ENCODE data around the gene NEURL1B.
"Not testable (repeated sequence)": the region's sequence is repeated elsewhere in the genome, so short reads cannot be mapped to it uniquely, and the experiment has no call there.

Gene NEURL1B

GRCh38 chr5:172646716-172647285 lies 5.7 kb downstream of the NEURL1B start:
- in situ Hi-C loops (cut with HindIII; ENCODE audit: low pct_ligation_motif_present, low sequenced_read_pairs): no loop called here
- peak; percentile 66 for TF ChIP-seq CTCF (IDR thresholded peaks at IDR 0.05; ENCODE audit: low read depth, low read length, missing control alignments)
- DNase-seq: peak; percentile 36
- H3K27me3 ChIP-seq (replicated peaks): peaks cover 24% of the 10 kb centered on the region
- no peaks in the 10 kb centered on the region for H3K36me3 ChIP-seq (replicated peaks)
- no peak overlapping the region for H3K27ac ChIP-seq
- no peak overlapping the region for H3K4me3 ChIP-seq (ENCODE audit: low read depth, low read length)

GRCh38 chr5:172647352-172648012 lies 6.4 kb downstream of the NEURL1B start:
- DNase-seq: no peak
- in situ Hi-C loops (cut with HindIII; ENCODE audit: low pct_ligation_motif_present, low sequenced_read_pairs): no loop called here
- Histone ChIP-seq H3K4me3 (ENCODE audit: low read depth, low read length) (no peak overlapping the region), H3K27me3 (replicated peaks) (peaks cover 21% of the 10 kb centered on the region), H3K27ac (no peak overlapping the region), H3K36me3 (replicated peaks) (no peaks in the 10 kb centered on the region)
- no peak for TF ChIP-seq CTCF (IDR thresholded peaks at IDR 0.05; ENCODE audit: low read depth, low read length, missing control alignments)

- Histone ChIP-seq H3K4me3 (ENCODE audit: low read depth, low read length) (no peak overlapping the region), H3K27me3 (replicated peaks) (peaks cover 18% of the 10 kb centered on the region), H3K27ac (no peak overlapping the region), H3K36me3 (replicated peaks) (no peaks in the 10 kb centered on the region)
- TF ChIP-seq CTCF (IDR thresholded peaks at IDR 0.05; ENCODE audit: low read depth, low read length, missing control alignments): no peak
- in situ Hi-C loops (cut with HindIII; ENCODE audit: low pct_ligation_motif_present, low sequenced_read_pairs): no loop called here
- no peak for DNase-seq
Observed at GRCh38 chr5:172648013-172648381, 6.9 kb downstream of the NEURL1B start.

- DNase-seq: no peak
- H3K36me3 ChIP-seq (replicated peaks): no peaks in the 10 kb centered on the region
- H3K4me3 ChIP-seq (ENCODE audit: low read depth, low read length): no peak overlapping the region
- TF ChIP-seq CTCF (IDR thresholded peaks at IDR 0.05; ENCODE audit: low read depth, low read length, missing control alignments): no peak
- in situ Hi-C loops (cut with HindIII; ENCODE audit: low pct_ligation_motif_present, low sequenced_read_pairs): no loop called here
- no peak overlapping the region for H3K27ac ChIP-seq
- H3K27me3 ChIP-seq (replicated peaks): peaks cover 15% of the 10 kb centered on the region
Observed at GRCh38 chr5:172648755-172649154, 7.7 kb downstream of the NEURL1B start.

GRCh38 chr5:172656496-172656895 lies 15.4 kb downstream of the NEURL1B start:
- H3K27me3 ChIP-seq (replicated peaks); H3K4me3 ChIP-seq (ENCODE audit: low read depth, low read length); in situ Hi-C loops (cut with HindIII; ENCODE audit: low pct_ligation_motif_present, low sequenced_read_pairs); DNase-seq; H3K27ac ChIP-seq; H3K36me3 ChIP-seq (replicated peaks): not testable (repeated sequence)

GRCh38 chr5:172657524-172658233 lies 16.6 kb downstream of the NEURL1B start:
- not testable (repeated sequence) for H3K36me3 ChIP-seq (replicated peaks)

More at GRCh38 chr5:172657524-172658233, 16.6 kb downstream of the NEURL1B start:
- DNase-seq; H3K27ac ChIP-seq; H3K27me3 ChIP-seq (replicated peaks); in situ Hi-C loops (cut with HindIII; ENCODE audit: low pct_ligation_motif_present, low sequenced_read_pairs); H3K4me3 ChIP-seq (ENCODE audit: low read depth, low read length): not testable (repeated sequence)
